HG02840 (cell line): Measurements from ENCODE around the gene SYMPK.

Experiments used
- ATAC-seq: cut with Tn5 transposase; IDR thresholded peaks from one replicate; pipeline ENCODE4 v1.9.1; 2021; ENCODE audit warnings: mild to moderate bottlenecking, moderate library complexity, moderate number of reproducible peaks; ENCODE audit not compliant: unreplicated experiment, low FRiP score

The SYMPK gene

DNA sequence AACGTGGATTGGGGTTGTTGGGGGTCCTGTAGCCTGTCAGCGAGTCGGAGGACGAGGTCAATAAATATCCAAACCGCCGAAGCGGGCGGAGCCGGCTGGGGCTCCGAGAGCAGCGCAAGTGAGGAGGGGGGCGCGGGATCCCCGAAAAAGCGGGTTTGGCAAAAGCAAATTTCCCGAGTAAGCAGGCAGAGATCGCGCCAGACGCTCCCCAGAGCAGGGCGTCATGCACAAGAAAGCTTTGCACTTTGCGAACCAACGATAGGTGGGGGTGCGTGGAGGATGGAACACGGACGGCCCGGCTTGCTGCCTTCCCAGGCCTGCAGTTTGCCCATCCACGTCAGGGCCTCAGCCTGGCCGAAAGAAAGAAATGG, 93.1 kb downstream of the SYMPK start:
- ATAC-seq = peak; percentile 5

DNA sequence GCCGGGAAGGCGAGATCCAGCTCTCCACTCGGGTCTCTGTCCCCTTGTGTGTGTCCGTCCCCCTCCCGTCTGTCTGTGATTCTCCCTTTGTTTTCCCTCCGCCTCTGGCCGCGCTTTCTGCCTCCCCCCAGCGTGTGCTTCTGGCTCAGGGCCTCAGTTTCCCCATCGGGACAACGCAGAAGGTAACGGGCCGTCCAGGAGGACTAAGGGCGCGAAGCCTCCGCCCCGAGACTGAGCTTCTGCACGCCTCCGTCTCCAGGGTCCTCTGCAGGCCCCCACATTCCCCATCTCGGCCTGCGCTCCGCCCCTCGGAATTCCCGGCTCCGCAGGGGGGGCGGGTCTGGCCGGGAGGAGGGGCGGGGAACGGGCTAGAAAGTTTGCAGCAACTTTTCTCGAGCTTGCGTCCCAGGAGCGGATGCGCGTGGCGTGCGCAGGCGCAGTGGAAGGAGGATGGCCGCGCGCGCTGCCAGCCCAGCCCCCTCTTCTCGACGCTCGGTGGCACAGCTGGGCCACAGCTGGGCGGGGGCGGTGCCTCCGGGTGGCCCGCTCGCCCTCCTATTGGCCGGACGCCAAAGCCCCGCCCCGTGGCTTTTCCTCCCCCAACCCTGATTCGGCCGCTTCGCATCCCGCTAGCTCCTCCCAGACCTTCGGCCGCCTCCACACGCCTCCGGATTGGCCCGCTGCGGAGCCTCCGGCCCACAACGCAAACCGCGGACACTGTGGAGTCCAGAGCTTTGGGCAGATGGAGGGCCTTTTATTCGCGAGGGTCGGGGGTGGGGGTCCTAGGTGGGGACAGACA, 93.8 kb downstream of the SYMPK start, which contains the start of gene SIX5:
TSS of gene SIX5 (minus strand) at position 269 of the 799 bp plus-strand sequence. CDS start 408 bp downstream, outside the sequence.
- peak; percentile 46 for ATAC-seq

DNA sequence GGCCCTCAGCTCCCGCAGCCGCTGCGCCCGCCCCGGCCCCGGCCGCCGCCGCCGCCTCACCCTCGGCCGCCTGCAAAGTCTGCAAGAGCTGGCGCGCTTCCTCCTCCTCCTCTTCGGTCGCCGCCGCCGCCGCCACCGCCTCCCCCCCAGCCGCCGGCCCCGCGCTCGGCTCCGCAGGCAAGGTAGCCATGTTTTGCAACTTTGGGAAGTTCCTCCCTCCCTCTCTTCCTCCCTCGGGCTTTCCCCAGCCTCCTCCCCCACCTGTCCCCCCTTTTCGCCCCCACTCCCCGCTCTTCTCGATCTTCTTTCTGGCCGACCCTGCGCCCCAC, 94.3 kb downstream of the SYMPK start:
- no peak for ATAC-seq

DNA sequence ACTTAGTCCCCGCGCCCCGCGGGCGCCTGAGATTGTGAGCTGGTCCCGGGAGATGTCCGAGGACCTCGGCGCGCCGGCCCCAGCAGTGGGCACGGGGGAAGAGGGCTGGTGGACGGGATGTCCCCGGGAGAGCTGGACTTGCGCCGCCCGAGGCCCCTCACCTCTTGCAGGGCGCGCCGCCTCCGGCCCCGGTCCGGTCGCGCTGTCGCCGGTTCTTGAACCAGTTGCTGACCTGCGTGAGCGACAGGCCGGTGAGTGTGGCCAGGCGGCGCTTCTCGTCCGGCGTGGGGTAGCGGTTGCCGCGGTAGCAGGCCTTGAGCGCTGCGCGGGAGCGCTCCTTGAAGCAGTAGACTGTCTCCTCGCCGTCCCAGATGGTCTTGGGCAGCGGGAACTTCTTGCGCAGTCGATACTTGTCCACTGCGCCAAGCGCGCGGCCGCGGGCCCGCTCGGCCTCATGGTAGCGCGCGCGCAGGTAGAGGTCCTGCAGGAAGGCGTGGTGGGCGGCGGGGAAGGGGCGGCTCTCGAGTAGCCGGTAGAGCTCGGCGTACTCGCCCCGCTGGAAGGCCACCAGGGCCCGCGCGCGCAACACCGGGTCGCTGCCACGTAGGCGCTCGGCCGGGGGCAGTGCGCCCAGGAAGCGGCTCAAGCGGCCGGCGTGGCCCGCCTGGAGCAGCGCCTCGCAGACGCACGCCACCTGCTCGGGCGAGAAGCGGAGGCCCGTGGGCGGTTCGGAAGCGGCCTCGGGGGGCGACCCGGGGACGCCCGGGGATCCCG, 94.9 kb downstream of the SYMPK start:
- ATAC-seq = no peak

DNA sequence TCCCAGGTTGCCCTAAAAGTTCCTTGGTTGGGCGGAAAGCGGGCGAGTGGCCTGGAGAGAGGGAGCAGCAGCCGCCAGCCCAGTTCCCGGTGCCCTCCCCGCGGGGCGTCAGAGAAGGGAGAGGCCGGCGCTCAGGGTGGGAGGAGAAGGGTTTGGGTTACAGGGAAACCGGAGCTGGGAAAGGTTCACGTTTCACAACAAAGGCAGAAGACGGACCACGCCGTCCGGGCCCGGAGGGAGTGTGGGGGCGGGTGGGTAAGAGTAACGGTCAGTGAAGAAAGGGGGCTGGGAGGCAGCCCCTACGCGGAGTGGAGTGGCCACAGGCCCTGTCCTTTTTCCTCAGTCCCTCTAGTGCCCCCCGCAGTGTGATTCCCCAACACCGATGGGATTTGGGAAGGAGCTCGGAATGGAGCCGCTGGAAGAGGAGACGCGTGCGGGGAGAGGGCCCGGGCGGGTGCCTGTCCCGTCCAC, 95.5 kb downstream of the SYMPK start:
- ATAC-seq = no peak

DNA sequence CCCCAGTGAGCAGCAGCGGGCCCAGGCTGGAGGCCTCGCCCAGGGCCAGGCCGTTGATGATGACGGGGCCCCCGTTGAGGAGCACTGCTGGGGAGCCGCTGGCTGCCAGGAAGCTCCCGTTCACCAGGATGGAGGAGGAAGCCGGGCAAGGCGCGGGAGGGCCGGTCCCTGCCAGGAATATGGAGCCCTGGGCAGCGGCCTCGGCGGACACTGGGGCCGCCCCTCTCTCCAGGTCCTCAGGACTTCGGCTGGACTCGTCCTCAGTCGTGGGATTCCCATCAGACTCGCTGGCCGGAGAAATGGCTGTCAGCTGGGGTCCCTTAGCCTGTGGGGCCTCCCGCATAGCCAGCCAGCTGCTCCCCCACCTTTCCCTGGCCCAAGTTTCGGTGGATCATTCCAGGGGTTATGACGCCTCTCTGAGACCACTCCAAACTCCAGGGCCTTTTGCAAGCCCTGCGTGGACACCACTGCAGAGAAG, 96.0 kb downstream of the SYMPK start:
- ATAC-seq = no peak

DNA sequence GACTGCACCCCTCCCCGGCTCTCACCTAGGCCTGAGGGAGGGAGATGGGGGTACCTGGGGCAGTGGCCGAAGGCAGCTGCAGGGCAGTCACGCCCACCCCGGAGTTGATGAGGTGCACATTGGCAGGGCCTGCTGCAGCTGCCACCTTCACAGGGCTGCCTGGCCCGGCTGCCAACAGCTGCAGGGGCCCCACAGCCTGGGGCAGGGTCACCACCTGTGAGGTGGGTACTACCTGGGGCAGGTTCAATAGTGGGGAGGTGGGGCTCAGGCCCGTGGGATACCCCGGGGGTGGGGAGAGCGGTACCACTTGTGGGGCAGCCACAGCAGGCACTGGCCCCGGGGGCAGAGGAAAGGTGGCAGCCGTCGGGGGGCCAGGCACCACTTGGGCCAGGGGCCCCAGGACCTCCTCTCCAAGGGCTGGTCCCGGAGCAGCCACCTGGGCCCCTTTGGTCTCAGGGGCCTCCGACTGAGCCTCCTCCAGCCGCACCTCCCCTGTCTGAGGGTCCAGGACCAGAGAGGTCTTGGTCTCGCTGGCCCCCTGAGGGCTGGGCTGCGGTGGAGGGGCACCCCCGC, 96.6 kb downstream of the SYMPK start:
- ATAC-seq = no peak

DNA sequence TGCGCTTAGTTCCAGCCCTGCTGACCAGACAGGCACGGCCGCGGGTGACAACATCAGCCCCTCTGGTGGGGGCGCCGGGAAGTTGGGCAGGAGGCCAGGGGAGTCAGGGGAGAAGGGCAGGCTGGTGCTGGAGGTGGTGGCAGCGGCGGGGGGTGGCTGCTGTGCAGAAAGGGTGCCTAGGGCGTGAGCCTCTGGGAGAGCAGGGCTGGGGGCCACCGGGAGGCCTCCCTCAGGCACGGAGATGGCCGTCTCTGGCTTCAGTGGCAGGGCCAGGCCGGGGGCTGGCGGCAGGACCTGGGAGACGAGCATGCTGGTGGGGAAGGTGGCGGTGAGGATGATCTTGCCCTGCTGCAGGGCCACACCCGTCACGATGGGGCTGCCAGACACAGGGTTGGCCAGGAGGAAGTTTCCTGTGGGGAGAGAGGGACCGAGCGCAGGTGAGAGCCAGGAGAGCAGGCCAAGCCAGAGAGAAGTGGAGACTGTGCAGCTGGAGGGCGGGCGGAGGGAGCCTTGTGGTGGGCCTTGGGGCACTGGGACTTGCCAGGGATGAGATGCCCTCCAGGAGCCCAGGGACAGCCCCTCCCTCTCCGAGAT, 97.1 kb downstream of the SYMPK start:
- ATAC-seq = no peak
